ENCODE measurements around the gene TMEM121.

Gene TMEM121

DNA sequence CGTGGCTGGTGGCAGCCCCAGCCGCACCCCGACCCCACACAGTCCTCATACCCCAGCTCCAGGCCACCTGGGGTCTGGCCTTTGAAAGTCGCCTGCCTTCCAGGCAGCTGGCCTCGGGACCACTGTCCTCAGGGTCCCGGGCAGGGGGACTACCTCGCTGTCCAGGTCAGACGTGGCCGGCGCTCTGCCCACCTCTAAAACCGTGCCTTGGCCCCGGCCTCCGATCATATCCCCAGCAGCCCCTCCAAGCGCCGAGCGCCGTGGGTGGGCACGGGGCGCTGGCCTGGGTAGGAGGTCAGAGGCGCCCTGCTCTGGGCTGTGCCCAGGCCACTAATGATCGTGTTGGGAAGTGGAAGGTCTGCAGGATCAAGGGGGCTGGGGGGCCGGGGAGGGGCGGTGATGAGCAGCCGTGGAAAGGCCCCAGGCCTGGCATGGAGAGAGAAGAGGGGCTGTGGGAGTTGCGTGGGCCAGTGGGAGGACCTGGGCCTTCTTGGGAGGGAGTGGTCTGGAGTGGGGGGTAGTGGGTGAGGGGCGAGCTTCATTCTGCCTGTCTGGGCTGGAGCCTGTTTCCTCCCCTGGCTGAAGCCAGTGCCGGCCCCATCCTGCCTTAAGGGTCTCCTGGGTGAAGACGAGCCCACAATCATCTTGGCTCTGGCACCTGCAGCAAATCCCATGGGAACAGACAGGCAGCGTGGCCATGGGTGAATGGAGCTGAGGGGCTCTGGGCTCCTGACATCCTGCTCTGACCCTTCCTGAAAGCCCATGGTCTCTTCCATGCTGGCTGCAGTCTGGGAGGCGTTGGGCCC lies 4.9 kb downstream of the TMEM121 start:
- Mint-ChIP-seq H3K27me3 (peaks cover 37 to 42% of the 10 kb centered on the region in 2 donors), H3K4me1 (ENCODE audit: low read depth in 2 of 2) (peaks cover 5 to 24% of the 10 kb centered on the region in 2 donors), H3K27ac (peak overlapping the region in 1 of 2 donors; percentile 35), H3K9me3 (no peaks in the 10 kb centered on the region), H3K36me3 (ENCODE audit: insufficient read depth) (peaks cover 11% of the 10 kb centered on the region), H3K4me3 (peak overlapping the region; percentile 15 to 66)
- ATAC-seq (replicated peaks) (no peak), DNase-seq (no peak)

DNA sequence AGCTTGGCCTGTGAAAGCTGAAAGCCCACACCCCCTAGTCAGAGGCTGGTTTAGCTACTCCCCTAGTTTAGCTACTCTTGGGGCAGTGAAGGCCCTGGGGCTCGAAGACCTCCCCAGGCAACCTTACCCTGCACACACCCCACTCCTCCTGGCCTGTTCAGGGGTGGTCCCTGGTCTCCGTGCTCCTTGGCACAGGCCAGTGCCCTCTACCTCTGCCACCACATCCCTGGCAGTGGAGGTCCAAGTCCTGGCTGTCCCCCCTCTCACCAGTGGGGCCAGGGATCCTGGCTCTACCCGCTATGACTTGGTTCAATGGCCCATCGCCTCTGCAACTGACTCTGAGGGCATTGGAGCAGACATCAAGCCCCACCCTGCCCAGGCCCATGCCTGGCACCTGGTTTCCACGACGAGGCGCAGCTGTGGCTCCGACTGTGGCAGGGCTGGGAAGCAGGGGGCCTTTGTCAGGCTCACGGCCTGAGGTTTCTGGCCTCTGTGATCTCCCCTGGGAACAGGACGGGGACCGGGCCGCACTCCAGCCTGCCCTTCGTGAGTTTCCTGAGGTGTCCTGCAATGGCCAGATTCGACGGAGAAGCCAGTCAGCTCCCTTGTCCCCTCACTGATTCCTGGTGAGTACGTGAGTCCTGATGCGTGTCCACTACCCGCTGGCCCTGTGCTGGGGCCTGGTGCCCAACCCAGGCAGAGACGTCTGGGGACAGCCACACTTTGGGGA lies 5.7 kb downstream of the TMEM121 start:
- no peak for ATAC-seq (replicated peaks)
- Mint-ChIP-seq H3K27me3 (peaks cover 42 to 47% of the 10 kb centered on the region in 2 donors), H3K4me1 (ENCODE audit: low read depth in 2 of 2) (peaks cover 3 to 25% of the 10 kb centered on the region in 2 donors), H3K36me3 (ENCODE audit: insufficient read depth) (peaks cover 11% of the 10 kb centered on the region), H3K27ac (peak overlapping the region in 1 of 2 donors; percentile 29), H3K9me3 (no peaks in the 10 kb centered on the region), H3K4me3 (no peak overlapping the region)
- no peak for DNase-seq

DNA sequence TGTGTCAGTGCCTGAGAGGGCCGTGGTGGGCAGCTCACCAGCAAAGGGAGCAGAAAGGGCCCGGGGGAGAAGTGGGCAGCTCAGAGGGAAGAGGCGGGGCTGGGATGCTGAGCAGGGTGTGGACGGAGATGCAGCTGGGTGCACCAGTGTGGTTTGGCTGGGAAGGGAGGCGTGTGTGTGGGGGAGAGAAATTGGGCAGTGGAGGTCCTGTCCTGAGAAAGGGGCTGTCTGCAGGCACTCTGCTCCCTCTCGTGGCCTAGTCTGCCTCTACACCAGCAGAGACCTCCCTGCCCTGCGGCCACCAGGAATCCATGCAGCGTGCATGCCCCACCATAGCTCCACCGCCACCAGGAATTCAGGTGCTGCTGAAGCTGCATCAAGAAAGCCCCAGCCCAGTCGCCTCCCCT lies 6.4 kb downstream of the TMEM121 start:
- Mint-ChIP-seq H3K4me1 (ENCODE audit: low read depth in 2 of 2) (peaks cover 0 to 20% of the 10 kb centered on the region in 2 donors), H3K36me3 (ENCODE audit: insufficient read depth) (peaks cover 9% of the 10 kb centered on the region), H3K27me3 (peaks cover 36 to 45% of the 10 kb centered on the region in 2 donors), H3K27ac (no peak overlapping the region), H3K9me3 (no peaks in the 10 kb centered on the region), H3K4me3 (no peak overlapping the region)
- no peak for ATAC-seq (replicated peaks)
- no peak for DNase-seq

DNA sequence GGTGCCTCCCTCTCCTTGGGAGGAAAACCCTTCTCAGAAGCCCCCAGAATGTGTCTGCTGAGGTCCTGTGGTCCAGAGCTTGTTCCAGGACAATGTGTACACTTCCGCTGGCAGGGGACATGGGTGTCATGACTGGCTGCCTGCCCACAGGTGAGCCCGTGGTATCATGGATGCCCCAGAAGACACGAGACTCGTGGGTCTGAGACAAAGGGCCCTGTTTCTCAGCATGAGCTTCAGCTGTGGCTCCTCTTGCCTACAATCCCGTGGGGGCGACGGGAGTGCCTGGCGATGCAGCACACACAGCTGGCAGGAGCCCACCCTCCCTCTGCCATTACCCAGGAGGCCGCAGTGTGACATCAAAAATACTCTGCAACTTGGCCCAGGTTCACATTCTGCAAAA lies 7.0 kb downstream of the TMEM121 start:
- Mint-ChIP-seq H3K9me3 (no peaks in the 10 kb centered on the region), H3K4me1 (ENCODE audit: low read depth in 2 of 2) (peaks cover 0 to 22% of the 10 kb centered on the region in 2 donors), H3K4me3 (no peak overlapping the region), H3K27ac (no peak overlapping the region), H3K27me3 (peaks cover 38 to 49% of the 10 kb centered on the region in 2 donors), H3K36me3 (ENCODE audit: insufficient read depth) (peaks cover 8% of the 10 kb centered on the region)
- DNase-seq, result no peak
- ATAC-seq (replicated peaks), result no peak

DNA sequence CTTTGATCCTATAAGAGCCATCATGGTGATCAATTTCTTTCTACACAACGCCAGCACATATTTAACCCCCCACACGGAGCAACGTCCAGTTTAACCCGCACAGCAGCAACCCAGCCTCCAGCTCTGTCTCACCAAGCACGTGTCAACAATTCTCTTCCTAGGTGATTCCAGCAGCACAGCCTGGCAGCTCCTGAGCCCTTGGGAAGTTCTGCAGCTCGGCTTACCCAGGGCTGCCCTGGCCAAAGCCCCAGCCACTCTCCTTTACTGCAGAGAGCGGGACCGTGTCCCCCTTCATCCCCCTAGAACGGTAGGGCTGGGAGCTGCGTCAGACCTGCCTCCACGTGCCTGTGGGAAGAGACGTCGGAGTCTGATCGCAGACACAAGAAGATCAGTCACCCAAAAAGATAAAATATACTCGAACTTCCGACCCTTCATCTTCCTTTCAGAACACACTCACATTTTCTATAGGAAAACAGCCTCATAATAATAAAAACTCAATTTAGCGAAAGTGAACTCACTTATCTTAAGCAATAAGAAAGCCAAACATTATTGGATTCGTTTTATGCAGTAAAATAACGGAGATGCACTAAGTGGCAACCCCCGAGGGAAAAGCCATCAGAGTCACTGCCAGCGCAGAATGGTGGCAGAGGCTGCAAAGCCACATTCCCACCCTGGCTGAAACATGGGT lies 7.6 kb downstream of the TMEM121 start:
- H3K4me3 Mint-ChIP-seq, result no peak overlapping the region
- no peak for ATAC-seq (replicated peaks)
- H3K9me3 Mint-ChIP-seq, result no peaks in the 10 kb centered on the region
- no peak overlapping the region for H3K27ac Mint-ChIP-seq
- H3K4me1 Mint-ChIP-seq (ENCODE audit: low read depth in 2 of 2), result peaks cover 0 to 19% of the 10 kb centered on the region in 2 donors
- H3K36me3 Mint-ChIP-seq (ENCODE audit: insufficient read depth), result peaks cover 10% of the 10 kb centered on the region
- DNase-seq, result no peak
- H3K27me3 Mint-ChIP-seq, result peaks cover 44 to 54% of the 10 kb centered on the region in 2 donors

DNA sequence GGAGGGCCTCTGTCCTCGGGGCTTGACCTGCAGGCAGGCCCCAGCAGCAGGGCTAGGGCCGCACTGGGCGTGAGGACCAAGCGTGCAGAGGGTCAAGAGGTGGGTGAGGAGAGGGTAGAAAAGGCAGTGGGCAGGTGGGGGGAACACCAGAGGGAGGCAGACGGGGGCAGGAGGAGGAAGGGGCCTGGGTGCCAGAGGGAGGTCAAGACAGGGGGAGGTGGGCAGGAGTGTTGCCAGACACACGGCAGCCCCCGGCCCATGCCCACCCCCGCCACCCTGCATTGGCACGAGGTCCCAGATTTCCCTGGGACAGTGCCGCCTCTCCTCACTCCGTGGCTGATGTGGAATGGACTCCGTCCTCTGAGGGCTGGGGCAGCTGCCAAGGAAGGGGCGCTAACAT lies 8.2 kb downstream of the TMEM121 start:
- H3K27me3 Mint-ChIP-seq, result peaks cover 45 to 57% of the 10 kb centered on the region in 2 donors
- H3K9me3 Mint-ChIP-seq, result no peaks in the 10 kb centered on the region
- H3K4me3 Mint-ChIP-seq, result no peak overlapping the region
- H3K27ac Mint-ChIP-seq, result no peak overlapping the region
- H3K36me3 Mint-ChIP-seq (ENCODE audit: insufficient read depth), result peaks cover 10% of the 10 kb centered on the region
- ATAC-seq (replicated peaks) (no peak), DNase-seq (no peak)
- peaks cover 0 to 16% of the 10 kb centered on the region in 2 donors for H3K4me1 Mint-ChIP-seq (ENCODE audit: low read depth in 2 of 2)

DNA sequence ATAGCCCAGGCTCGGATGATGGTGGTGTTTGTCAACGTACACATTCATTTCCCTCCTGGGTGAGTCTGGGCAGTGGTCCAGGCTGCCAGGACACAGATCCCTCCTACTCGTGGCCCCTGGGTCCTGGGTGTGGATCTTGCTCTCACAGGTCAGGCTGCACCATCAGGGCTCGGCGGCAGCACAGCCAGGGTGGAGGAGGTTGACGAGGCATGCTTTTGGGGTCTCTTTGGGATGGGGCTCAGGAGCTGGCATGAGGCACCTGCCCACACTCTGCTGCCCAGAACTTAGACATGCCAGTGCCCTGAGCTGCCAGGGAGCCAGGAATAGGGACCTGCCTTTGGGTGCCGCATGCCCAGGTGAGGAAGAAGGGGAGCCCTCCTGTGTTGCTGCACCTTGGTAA lies 9.7 kb downstream of the TMEM121 start:
- no peak overlapping the region for H3K27ac Mint-ChIP-seq
- peaks cover 10% of the 10 kb centered on the region for H3K36me3 Mint-ChIP-seq (ENCODE audit: insufficient read depth)
- no peak overlapping the region for H3K4me3 Mint-ChIP-seq
- H3K9me3 Mint-ChIP-seq, result no peaks in the 10 kb centered on the region
- H3K27me3 Mint-ChIP-seq, result peaks cover 41 to 56% of the 10 kb centered on the region in 2 donors
- peaks cover 0 to 11% of the 10 kb centered on the region in 2 donors for H3K4me1 Mint-ChIP-seq (ENCODE audit: low read depth in 2 of 2)
- ATAC-seq (replicated peaks) (no peak), DNase-seq (no peak)

DNA sequence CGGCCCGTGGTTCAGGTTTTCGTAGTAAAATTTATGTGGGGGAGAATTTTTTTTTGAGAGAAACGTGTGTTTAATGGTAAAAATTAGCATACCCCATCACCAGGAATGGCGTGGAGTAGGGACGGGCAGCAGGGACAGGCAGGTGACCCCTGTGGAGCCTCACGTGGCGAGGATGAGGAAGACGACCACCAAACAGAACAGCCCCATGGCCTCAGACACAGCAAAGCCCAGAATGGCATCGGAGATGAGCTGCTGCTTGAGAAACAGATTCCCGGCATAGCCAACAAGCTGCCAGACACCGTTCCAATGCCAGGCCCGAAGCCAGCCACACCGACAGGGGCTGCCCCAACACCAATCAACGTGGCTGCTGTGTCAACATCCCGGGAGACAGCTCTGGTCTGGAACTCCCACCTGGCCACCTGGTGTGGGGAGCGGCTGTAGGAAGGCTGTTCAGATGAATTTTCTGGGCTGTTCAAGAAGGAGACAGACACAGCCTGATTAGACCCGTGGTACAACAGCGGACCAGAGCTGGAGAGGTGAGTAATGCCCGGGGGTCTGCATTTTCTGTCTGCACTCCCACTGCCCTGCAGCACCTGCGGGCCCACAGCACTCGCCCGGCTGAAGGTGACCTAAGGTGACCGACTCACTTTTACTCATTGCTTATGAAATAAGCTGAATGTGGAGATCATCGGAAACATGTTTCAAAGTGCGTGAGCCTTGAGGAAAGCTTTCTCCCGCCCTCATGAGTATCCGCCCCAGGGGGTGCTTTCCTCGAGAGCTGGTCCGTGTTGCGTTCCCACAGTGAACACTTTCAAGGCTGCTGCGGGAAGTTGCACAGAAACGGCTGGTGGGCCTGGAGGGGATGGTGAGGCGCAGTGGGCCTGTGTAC lies 10.6 kb downstream of the TMEM121 start:
- Mint-ChIP-seq H3K36me3 (ENCODE audit: insufficient read depth) (peaks cover 10% of the 10 kb centered on the region), H3K9me3 (no peaks in the 10 kb centered on the region), H3K27ac (no peak overlapping the region), H3K4me1 (ENCODE audit: low read depth in 2 of 2) (peaks cover 0 to 11% of the 10 kb centered on the region in 2 donors), H3K4me3 (no peak overlapping the region), H3K27me3 (peaks cover 50 to 65% of the 10 kb centered on the region in 2 donors)
- no peak for ATAC-seq (replicated peaks)
- DNase-seq, result no peak

DNA sequence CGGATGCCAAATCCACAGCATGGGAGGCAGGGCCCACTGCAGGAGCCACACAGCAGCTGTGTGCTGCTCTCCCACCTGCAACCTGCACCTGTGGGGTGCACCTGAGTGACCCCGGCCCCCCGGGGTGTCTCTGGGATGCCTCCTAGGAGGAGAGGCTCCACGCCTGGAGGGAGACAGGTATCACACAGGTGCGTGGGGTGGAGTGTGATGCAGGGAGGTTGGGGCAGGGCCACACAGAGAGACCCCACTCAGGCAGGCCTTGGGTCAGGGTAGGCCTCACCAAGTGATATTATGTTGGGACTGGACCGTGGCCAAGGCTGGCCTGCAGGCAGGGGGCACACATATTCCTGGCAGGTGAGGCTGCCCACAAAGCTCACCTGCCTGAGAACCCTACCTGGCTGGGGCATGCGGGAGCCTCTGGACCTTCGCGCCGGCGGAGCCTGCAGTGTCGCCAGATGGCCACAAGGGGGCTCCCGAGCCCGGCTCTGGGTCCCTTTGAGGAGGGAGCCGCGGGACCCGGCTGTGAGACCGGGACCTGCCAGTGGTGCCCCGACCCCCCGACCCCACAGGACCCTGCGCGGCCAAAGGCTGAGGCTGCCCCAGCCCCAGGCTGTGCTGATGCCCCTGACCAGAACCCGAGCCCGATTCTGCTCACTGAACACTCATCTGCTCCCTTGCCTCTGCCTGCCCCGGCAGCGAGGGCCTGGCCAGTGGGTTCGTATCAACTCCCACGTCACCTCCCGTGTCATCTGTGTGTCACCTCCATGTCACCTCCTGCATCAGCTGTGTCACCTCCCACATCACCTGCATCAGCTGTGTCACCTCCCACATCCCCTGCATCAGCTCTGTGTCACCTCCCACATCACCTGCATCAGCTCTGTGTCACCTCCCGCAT lies 11.4 kb downstream of the TMEM121 start:
- Mint-ChIP-seq H3K27me3 (peaks cover 43 to 60% of the 10 kb centered on the region in 2 donors), H3K4me3 (peak overlapping the region in 1 of 2 donors; percentile 43), H3K27ac (no peak overlapping the region), H3K36me3 (ENCODE audit: insufficient read depth) (peaks cover 10% of the 10 kb centered on the region), H3K9me3 (no peaks in the 10 kb centered on the region), H3K4me1 (ENCODE audit: low read depth in 2 of 2) (peaks cover 0 to 5% of the 10 kb centered on the region in 2 donors)
- DNase-seq, result peak; percentile 72 to 74 (median 74)
- ATAC-seq (replicated peaks), result peak; percentile 82

DNA sequence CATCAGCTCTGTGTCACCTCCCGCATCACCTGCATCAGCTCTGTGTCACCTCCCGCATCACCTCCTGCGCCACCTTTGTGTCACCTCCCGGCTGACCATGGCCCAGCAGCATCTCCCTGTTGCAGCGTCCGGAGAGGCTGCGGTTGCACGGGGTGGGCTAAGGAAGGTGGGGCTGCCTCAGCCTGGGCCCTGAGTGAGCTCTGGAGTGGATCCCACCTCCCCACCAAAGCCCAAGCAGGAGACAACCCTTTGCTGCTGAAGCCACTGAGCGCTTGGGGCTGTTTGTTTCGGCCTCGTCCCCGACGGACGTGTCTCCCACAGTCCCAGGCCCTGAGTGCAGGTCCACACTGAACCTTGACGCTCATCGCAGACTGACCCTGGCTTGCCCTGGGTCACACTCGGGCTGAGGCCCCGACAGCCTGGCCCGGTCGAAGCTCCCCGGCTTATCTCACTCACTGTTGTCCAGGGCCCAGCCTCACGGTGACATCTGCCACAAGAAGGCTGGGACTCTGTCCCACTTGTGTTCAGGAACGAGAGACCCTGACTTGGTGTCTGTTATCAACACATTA lies 12.2 kb downstream of the TMEM121 start:
- Mint-ChIP-seq H3K36me3 (ENCODE audit: insufficient read depth) (peaks cover 10% of the 10 kb centered on the region), H3K4me1 (ENCODE audit: low read depth in 2 of 2) (peaks cover 0 to 5% of the 10 kb centered on the region in 2 donors), H3K27me3 (peaks cover 43 to 66% of the 10 kb centered on the region in 2 donors), H3K27ac (no peak overlapping the region), H3K9me3 (peaks cover 0 to 6% of the 10 kb centered on the region in 2 donors), H3K4me3 (peak overlapping the region in 1 of 2 donors; percentile 43)
- DNase-seq (no peak), ATAC-seq (replicated peaks) (no peak)

DNA sequence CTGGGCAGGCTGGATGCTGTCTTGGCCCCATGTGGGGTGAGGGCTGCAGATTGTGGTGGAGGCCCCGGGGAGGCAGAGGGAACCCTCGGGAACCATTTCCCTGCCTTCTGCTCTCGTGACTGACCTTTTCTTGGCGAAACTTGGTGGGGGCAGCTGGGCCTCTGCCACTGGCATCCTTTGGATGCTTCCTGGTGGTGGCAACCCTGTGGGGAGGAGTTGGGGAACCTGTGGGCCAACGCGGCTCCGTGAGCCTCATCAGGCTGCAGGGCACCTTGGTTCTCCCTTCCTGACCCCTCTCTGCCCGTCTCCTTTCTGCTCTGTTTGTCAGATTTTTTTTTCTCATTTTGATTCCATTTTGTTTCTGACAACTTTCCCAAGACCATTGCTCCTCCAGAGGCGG lies 14.4 kb downstream of the TMEM121 start:
- H3K27ac Mint-ChIP-seq, result no peak overlapping the region
- peaks cover 38 to 62% of the 10 kb centered on the region in 2 donors for H3K27me3 Mint-ChIP-seq
- ATAC-seq (replicated peaks) (no peak), DNase-seq (no peak)
- H3K9me3 Mint-ChIP-seq, result peaks cover 0 to 7% of the 10 kb centered on the region in 2 donors
- H3K4me1 Mint-ChIP-seq (ENCODE audit: low read depth in 2 of 2), result peaks cover 0 to 5% of the 10 kb centered on the region in 2 donors
- H3K36me3 Mint-ChIP-seq (ENCODE audit: insufficient read depth), result peaks cover 3% of the 10 kb centered on the region
- H3K4me3 Mint-ChIP-seq, result no peak overlapping the region
